Measurements from ENCODE around the gene SMIM33. TPM values are rescaled to one million over a fixed set of nuclear protein-coding genes. Genes with fewer than 3 reads are reported as not detected.
"Not testable (repeated sequence)": the region's sequence is repeated elsewhere in the genome, so short reads cannot be mapped to it uniquely, and the experiment has no call there.

Gene SMIM33
- total and polyA plus RNA-seq, 2 of the 13 experiments (the other 11 are each of a cell fraction or from before 2014, with no cell fraction given): not detected

DNA sequence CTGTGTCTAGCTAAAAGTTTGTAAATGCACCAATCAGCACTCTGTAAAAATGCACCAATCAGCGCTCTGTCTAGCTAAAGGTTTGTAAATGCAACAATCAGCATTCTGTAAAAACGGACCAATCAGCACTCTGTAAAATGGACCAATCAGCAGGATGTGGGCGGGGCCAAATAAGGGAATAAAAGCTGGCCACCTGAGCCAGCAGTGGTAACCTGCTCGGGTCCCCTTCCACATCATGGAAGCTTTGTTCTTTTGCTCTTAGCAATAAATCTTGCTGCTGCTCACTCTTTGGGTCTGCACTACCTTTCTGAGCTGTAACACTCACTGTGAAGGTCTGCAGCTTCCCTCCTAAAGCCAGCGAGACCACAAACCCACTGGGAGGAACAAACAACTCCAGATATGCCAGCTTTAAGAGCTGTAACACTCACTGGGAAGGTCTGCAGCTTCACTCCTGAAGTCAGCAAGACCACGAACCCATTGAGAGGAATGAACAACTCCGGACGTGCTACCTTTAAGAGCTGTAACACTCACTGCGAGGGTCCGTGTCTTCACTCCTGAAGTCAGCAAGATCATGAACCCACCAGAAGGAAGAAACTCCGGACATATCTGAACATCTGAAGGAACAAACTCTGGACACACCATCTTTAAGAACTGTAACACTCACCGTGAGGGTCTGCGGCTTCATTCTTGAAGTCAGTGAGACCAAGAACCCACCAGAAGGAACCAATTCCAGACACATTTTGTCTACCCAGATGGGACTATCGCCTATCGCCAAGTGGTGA is 32.4 kb downstream of the SMIM33 start:
- FAIRE-seq; H3K9me3 ChIP-seq (ENCODE audit: low read length); CTCF ChIA-PET (ENCODE audit: low intra/inter-chr PET ratio, low total read pairs); in situ Hi-C loops (cut with HindIII; ENCODE audit: extremely low pct_ligation_motif_present, low pct_unique_long_range_greater_than_20kb); H3K36me3 ChIP-seq (replicated peaks in 1 of 2; ENCODE audit: control insufficient read depth in 1 of 2, insufficient read depth in 2 of 2, low read length in 2 of 2); H4K20me1 ChIP-seq (ENCODE audit: insufficient read depth, low read length); H3K27me3 ChIP-seq (ENCODE audit: control insufficient read depth in 1 of 2, insufficient read depth in 2 of 2, low read length in 2 of 2): not testable (repeated sequence)
- intact Hi-C loops (cut with micrococcal nuclease; ENCODE audit: unreplicated experiment): loop anchor here (5.0 kb wide), 1 partner anchor 66 kb away; the partner anchor contains the start of gene DNAJC18
- Histone ChIP-seq H3K4me1 (ENCODE audit: insufficient read depth, low read length) (peaks cover 33% of the 10 kb centered on the region), H3K27ac (ENCODE audit: extremely low read length, insufficient read depth, low read length) (peak overlapping the region; percentile 82), H3K4me3 (replicated peaks in 1 of 3; ENCODE audit: insufficient read depth in 1 of 3, low read depth in 2 of 3, low read length in 3 of 3) (peak overlapping the region; percentile 77 to 84 (median 79)), H2AFZ (ENCODE audit: low read length) (peak overlapping the region; percentile 72), H3K4me2 (ENCODE audit: low read depth, low read length) (peak overlapping the region; percentile 82), H3K79me2 (ENCODE audit: insufficient read depth, low read length) (peaks cover 35% of the 10 kb centered on the region), H3K9ac (ENCODE audit: insufficient read depth, low read depth, low read length) (peak overlapping the region; percentile 81)
- DNase-seq (ENCODE audit: low spot score) (peak; percentile 48), ATAC-seq (peak; percentile 79)
- POLR2A ChIA-PET: interaction anchor here (0.7 to 3.0 kb wide), 38 partner anchors 9 to 272 kb away, joined by 3 to 52 read pairs (median 4); partner anchors contain the start of genes DNAJC18, MATR3, PAIP2 and SPATA24
- BruUV-seq (replicated peaks): TSS peak; percentile 93
- 5% methylated on average over 13 of the region's 15 CpGs for WGBS (ENCODE audit: low lambda C conversion rate)
- TF ChIP-seq ZNF557 (CRISPR knock-in tag; IDR thresholded peaks at IDR 0.05): 0 out of 2 replicates have a peak, but pooled peaks have one; percentile 44
- 0 out of 2 replicates have a peak, but pooled peaks have one; percentile 55 for TF ChIP-seq ZNF230 (CRISPR knock-in tag; IDR thresholded peaks at IDR 0.05)
- peak; percentile 100 for TF ChIP-seq ZMYM4 (CRISPR knock-in tag; IDR thresholded peaks at IDR 0.05)
- 0 out of 2 replicates have a peak, but pooled peaks have one; percentile 21 for TF ChIP-seq THAP11 (CRISPR knock-in tag; IDR thresholded peaks at IDR 0.05)
- TF ChIP-seq ASH2L (IDR thresholded peaks at IDR 0.05; ENCODE audit: insufficient read length, low read depth, low read length): peak; percentile 36
- TF ChIP-seq ARHGAP35 (CRISPR knock-in tag; IDR thresholded peaks at IDR 0.05; ENCODE audit: borderline replicate concordance): 0 out of 2 replicates have a peak, but pooled peaks have one; percentile 4
- 0 out of 4 replicates have a peak, but pooled peaks of 1 of the 2 experiments have one; percentile 36 for TF ChIP-seq KLF16 (CRISPR knock-in tag; IDR thresholded peaks at IDR 0.05)
- TF ChIP-seq ERF (CRISPR knock-in tag; IDR thresholded peaks at IDR 0.05): peak; percentile 31; the same call in 1 of the 2 replicates
- 0 out of 2 replicates have a peak, but pooled peaks have one; percentile 25 for TF ChIP-seq HMG20A (CRISPR knock-in tag; IDR thresholded peaks at IDR 0.05; ENCODE audit: borderline replicate concordance)
- TF ChIP-seq ZNF614 (CRISPR knock-in tag; IDR thresholded peaks at IDR 0.05; ENCODE audit: borderline replicate concordance): 0 out of 2 replicates have a peak, but pooled peaks have one; percentile 37
- TF ChIP-seq REPIN1 (CRISPR knock-in tag; IDR thresholded peaks at IDR 0.05; ENCODE audit: borderline replicate concordance, low read depth): 0 out of 2 replicates have a peak, but pooled peaks have one; percentile 31
- peak; percentile 65; the same call in 1 of the 2 replicates for TF ChIP-seq MED1 (CRISPR knock-in tag; IDR thresholded peaks at IDR 0.05)
- peak; percentile 45 for TF ChIP-seq TAF1 (CRISPR knock-in tag; IDR thresholded peaks at IDR 0.05)
- TF ChIP-seq ZSCAN30 (CRISPR knock-in tag; IDR thresholded peaks at IDR 0.05): 0 out of 2 replicates have a peak, but pooled peaks have one; percentile 54
- TF ChIP-seq ZNF232 (CRISPR knock-in tag; IDR thresholded peaks at IDR 0.05; ENCODE audit: borderline replicate concordance): peak; percentile 28; the same call in 1 of the 2 replicates
- TF ChIP-seq ZNF781 (CRISPR knock-in tag; IDR thresholded peaks at IDR 0.05; ENCODE audit: borderline replicate concordance, not compliant biosample characterization): peak; percentile 46
- peak; percentile 79; the same call in 1 of the 2 replicates for TF ChIP-seq ZNF264 (CRISPR knock-in tag; IDR thresholded peaks at IDR 0.05)
- TF ChIP-seq PITX1 (CRISPR knock-in tag; IDR thresholded peaks at IDR 0.05): peak; percentile 24; the same call in 1 of the 2 replicates
- TF ChIP-seq ELF3 (CRISPR knock-in tag; IDR thresholded peaks at IDR 0.05): 0 out of 2 replicates have a peak, but pooled peaks have one; percentile 46
- 0 out of 2 replicates have a peak, but pooled peaks have one; percentile 41 for TF ChIP-seq ZNF572 (CRISPR knock-in tag; IDR thresholded peaks at IDR 0.05)
- TF ChIP-seq, protein P1, sequence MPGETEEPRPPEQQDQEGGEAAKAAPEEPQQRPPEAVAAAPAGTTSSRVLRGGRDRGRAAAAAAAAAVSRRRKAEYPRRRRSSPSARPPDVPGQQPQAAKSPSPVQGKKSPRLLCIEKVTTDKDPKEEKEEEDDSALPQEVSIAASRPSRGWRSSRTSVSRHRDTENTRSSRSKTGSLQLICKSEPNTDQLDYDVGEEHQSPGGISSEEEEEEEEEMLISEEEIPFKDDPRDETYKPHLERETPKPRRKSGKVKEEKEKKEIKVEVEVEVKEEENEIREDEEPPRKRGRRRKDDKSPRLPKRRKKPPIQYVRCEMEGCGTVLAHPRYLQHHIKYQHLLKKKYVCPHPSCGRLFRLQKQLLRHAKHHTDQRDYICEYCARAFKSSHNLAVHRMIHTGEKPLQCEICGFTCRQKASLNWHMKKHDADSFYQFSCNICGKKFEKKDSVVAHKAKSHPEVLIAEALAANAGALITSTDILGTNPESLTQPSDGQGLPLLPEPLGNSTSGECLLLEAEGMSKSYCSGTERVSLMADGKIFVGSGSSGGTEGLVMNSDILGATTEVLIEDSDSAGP (CRISPR knock-in tag; IDR thresholded peaks at IDR 0.05; ENCODE audit: borderline replicate concordance): 0 out of 2 replicates have a peak, but pooled peaks have one; percentile 33
- 0 out of 2 replicates have a peak, but pooled peaks have one; percentile 39 for TF ChIP-seq MIXL1 (CRISPR knock-in tag; IDR thresholded peaks at IDR 0.05)
- peak; percentile 14; the same call in 1 of the 2 replicates for TF ChIP-seq ZFX (CRISPR knock-in tag; IDR thresholded peaks at IDR 0.05; ENCODE audit: low read depth)

All from HepG2 (cell line).